GM21529 (cell line): ENCODE data around the gene XAGE2.
"Not testable (repeated sequence)": the region's sequence is repeated elsewhere in the genome, so short reads cannot be mapped to it uniquely, and the experiment has no call there.

Experiments used
- ATAC-seq: cut with Tn5 transposase; IDR thresholded peaks from one replicate; pipeline ENCODE4 v1.9.1; 2021; ENCODE audit not compliant: unreplicated experiment

Gene XAGE2

DNA sequence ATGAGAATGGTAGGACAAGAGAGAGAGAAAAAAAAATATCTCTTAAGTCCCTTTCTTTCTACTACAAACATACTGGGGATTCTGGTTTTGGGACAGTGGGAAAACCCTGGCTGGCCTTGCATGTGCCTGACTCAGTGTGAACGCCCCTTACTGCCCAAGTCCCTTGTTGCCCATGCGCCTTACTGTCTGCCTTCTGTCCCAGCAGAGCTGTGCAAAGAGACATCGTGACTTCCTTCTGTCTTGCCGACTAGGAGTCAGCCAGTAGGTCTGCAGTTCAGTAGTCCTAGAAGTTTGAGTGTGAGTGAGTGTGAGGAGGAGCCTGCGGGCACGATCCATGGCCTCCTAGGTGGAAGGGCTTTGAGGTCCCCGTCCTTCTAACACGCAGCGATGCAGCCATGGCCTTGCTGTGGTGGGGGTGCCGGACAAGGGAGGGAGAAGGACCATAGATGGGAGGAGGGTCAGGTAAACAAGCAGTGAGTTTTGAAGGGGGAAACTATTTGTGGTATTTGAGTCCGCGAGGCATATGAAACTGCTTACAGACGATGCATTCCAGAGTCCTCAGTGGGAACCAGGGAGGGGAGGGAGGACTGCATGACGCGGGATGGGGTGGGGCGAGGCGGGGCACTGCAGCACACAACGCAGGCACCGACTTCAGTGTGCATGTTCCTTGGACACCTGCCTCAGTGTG is at the start of gene XAGE2:
XAGE2 (plus strand) TSS at position 654 of the 688 bp plus-strand sequence. CDS start 994 bp downstream, outside the sequence.
- ATAC-seq = no peak

- no peak for ATAC-seq
These were observed 31.4 kb upstream of the XAGE2 start for GRCh38 chrX:52337410-52337809.

DNA sequence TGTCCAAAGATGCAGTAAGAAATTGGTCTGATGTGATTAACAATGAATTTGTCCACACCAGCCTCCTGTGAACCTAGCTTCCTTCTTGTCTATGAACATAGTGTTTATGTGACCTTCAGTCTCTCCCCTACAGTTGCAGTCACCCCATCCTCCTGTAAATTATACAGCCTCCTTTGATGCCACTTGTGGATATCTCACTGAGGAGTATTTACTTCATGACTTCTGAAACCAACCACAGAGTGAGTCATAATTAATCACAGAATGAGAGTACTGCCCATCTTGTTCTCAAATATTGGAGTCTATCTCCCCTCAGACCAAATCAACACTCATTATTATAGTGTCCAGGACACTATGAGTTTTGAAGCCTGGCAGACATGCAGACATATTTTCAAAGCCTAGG is 27.3 kb upstream of the XAGE2 start:
- no peak for ATAC-seq

DNA sequence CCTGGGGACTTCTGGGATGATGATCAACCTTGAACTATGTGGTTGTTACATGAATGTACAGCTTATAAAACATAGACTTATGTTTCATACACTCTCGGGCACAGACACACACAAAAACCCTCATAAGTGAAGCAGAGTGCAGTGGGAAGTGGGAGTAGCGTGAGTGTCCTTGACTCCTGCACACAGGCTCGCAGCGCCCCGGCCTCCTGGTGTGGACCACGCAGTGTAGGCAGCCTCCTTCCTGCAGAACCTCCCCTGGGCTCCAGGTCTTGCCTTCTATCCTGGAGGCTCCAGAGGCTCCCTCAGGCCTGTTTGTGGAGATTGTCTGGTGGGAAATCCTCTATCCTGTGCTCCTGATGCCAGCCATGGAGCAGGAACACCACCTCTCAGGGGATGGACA is 25.7 kb upstream of the XAGE2 start:
- not testable (repeated sequence) for ATAC-seq

DNA sequence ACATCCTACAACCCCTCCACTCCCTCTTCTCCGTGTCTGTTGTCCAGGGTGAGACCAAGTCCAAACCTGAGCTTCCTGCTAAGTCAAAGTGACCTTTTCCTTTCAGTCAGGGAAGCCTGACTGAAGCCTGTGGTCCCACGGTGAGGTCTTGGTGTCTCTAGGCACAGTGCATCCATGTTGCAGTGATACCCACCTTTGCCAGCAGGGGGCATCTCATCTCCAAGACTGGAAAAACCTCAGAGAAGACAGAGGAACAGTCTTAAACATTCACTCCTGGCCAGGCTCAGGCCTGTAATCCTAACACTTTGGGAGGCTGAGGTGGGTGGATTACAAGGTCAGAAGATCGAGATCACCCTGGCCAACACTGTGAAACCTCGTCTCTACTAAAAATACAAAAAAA is 23.4 kb upstream of the XAGE2 start:
- peak; percentile 79 for ATAC-seq

DNA sequence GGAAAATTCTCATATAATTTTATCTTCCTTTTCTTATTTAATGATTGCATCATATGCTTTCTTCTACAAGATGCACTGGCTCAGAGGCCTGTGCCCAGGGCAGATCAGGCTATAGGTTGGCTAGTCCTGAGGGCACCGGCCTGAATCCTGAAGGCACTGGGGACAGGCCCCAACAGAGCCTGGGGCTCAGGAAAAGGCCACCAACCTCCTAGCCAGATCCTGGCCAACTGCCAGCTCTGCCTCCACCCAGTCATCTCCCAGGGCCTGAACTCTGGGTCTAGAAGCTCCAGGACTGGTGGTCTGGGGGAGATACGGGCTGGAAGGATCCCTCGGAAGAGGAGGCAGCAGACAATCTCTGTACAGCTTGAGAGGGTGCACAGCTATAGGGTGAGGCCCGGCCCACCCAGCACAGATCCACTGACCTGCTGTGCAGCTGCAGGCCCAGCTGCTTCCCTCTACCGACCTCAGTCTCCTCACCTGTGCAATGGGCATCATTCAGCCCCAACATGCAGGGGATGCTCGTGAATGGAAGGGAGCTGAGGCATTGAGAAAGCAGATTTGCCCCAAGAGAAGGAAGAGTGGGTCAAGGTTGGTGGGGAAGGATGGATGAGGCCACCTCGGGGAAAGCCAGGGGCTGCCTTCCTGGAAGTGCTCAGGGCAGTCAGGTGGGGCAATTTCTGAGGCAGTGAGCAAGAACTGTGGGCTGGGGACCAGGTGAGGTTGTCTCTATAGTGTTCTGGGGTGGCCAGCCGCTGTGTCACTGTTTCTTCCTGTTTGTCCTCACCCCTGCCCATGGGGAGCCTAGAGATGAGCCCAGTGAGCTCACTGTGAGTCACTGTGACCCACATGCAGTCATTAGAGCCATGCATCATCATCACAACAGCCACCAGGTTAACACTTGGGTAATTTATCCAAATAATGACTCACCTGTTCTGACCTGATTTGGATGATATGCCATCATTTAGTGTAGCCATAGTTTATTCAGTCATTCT is 22.4 kb upstream of the XAGE2 start:
- no peak for ATAC-seq

DNA sequence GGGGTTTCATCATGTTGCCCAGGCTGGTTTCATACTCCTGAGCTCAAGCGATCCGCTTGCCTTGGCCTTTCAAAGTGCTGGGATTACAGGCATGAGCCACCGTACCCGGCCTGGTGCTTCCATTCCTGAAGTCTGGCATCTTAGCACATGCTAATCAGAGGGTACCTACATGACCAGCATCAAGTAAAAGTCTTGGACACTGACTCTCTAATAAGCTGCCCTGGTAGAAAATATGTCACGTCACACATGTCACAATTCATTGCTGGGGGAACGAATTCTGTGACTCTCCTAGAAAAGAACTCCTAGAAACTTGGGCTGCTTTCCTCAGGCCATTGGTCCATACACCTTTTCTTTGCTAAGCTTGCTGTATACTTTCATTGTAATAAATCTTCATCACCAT is 19.1 kb upstream of the XAGE2 start:
- ATAC-seq = no peak

DNA sequence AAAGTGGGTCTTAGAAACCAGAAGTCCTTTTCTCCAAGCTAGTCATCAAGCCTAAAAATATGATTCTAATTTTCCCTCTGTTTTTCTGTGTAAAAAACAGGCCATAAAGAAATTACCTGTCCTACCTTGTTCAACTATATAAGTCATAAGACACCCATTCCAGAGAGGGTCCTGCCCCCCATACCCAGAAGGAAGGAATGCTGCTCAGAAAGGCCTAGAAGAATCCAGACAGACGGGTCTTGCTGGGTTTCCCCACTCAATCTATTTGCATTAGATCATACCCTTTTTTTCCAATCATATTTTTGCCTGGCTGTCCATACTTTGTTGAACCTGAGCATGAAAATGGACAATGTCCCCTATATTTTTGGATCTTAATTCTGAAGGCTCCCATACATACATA is 16.3 kb upstream of the XAGE2 start:
- ATAC-seq = no peak

DNA sequence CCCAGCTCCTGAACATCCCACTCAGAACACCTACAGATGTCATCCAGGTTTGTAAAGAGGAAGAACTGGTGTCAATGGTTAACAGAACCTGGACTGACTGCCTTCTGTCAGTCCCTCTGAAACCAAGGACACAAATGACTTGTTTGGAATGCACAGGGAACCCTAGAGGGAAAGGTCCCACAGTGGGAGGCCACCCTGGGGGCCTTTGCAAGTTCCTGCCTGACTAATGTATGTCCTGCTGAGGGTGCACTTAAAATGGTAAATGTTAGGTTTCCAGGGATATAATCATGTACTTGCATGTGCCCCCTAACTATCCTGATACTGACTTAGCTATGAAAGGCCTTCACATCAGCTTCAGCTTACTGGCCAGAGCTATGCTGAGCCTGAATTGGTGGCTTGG is 15.0 kb upstream of the XAGE2 start:
- ATAC-seq = no peak

- ATAC-seq = no peak
These were observed 13.7 kb upstream of the XAGE2 start for GRCh38 chrX:52355108-52355507.

DNA sequence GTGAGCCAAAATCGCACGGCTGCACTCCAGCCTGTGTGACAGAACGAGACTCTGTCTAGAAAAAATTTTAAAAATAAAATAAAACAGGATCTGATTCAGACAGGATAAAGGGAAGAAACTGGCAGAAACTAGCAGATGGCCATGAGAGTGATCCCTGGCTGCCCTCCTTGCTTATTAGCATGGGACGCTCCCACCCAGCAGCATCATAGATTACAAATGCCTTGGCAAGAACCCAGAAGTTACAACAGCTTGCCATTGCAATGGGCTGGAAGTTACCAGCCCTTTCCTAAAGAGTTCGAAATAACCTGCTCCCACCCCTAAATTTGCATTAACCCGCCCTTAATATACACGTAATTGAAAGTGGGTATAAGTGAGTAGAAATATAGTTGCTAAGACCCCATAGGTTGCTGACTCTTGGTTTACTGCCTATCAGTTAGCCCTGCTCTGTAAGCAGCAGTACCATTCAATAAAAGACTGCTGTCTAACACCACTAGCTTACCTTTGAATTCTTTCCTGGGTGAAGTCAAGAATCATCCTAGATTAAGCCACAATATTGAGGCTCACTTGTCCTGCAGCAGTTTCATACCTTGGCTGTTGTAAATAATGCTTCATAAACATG is 9.1 kb upstream of the XAGE2 start:
- no peak for ATAC-seq

DNA sequence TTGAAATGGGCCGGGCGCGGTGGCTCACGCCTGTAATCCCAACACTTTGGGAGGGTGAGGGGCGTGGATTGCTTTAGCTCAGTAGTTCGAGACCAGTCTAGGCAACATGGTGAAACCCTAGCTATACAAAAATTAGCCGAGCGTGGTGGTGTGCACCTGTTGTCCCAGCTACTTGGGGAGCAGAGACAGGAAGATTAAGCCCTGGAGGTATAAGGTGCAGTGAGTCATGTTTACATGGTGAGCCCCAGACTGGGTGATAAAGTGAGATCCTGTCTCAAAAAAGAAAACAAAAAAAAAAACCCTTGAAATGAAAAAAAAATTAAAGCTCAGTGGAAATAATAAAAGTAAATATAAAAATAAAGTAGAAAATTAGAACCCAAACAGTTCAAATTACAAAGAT is 6.9 kb upstream of the XAGE2 start:
- no peak for ATAC-seq

DNA sequence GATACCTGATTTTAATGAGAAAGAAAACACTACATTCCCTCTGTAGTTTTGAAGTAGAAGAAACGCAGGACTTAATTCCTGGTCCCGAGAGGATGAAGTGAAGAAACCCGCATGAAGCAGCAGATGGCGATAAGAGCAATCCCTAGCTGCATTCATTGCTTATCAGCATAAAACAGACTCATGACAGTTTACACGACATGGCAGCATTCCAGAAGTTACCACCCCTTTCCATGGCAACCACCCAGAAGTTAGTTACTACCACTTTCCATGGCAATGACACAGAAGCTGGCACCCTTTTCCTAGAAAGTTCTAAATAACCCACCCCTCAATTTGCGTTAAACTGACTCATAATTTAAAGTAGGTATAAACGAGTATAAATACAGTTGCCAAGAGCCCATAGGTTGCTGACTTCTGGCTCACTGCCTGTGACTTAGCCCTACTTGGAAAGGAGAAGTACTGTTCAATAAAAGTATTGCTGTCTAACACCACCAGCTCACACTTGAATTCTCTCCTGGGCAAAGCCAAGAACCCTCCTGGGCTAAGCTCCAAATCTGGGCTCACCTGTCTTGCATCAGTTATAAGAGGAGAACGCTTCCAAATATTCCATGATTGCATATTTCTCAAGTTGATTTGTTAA is 5.5 kb upstream of the XAGE2 start:
- no peak for ATAC-seq

GRCh38 chrX:52378870-52379269 is 10.0 kb downstream of the XAGE2 start:
- ATAC-seq = no peak

- no peak for ATAC-seq
These were observed 12.2 kb downstream of the XAGE2 start for GRCh38 chrX:52380993-52381392.

DNA sequence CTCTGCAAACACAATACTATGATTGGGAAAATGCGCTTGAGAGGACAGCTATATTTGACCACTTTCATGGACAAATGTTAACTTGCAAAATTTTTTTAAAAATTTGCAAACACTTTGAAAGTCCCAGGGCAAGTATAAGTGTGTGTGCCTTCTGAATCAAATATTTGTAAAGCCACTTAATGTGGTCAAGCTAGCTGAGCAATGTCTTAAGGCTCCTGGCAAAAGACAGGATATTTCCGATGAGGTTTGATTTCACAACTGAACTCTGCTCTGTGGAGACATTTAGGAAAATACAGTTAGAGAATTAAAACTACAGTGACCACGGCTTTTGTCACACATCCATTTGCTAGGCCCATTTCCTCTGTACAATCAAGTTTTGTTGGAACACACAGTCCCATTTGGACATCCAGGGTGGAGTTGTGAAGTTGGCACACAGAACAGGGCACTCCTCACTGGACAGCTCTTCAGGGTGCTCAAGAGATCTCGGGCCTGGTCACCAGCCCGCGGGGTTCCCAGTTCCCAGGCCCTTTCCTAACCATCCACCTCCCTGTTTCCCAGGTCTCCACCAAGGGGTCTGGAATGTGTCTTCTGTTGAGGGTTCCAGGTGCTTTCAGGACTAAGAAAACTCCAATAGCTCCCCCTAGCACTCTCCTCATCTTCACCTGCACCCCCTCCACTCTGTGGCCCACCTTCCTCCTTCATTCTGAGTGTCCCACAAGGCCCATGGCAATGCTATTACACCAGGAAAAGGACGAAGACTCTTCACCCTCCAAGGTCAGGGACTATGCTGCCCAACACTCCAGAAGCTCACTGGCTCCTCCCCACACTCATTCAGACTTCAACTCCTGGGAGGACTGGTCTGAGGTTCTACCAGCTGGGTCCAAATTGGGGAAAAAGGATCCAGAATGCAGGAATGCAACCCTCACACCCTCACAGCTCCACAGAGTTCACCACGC is 41.9 kb downstream of the XAGE2 start:
- no peak for ATAC-seq

GRCh38 chrX:52415304-52415703 is 46.5 kb downstream of the XAGE2 start:
- no peak for ATAC-seq

- no peak for ATAC-seq
These were observed 48.0 kb downstream of the XAGE2 start for GRCh38 chrX:52416816-52417215.

GRCh38 chrX:52420824-52421443 is 52.1 kb downstream of the XAGE2 start:
- ATAC-seq = no peak

DNA sequence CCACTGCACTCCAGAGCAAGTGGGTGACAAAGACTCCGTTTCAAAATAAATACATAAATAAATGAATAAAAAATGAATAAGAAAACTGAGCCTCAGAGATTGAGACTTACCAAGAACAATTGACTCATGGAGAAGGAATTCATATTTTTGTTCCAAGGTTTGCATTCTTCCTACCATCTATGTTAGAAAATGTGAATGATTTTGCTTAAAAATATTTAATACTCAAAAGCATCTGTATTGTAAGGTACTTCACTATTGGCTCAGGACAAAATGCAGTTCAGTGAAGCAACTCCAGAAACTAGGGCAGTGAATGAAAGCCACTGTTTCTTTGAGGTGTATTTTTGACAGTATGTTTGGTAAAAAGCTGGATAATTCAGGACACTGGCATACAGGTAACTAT is 54.1 kb downstream of the XAGE2 start:
- no peak for ATAC-seq
